Measurements from ENCODE around the gene LAMP1. TPM values are rescaled to one million over a fixed set of nuclear protein-coding genes. Genes with fewer than 3 reads are reported as not detected.

LAMP1 gene
- total and polyA plus RNA-seq, 2 experiments from 2014 or later: 34.5 to 107 TPM

DNA sequence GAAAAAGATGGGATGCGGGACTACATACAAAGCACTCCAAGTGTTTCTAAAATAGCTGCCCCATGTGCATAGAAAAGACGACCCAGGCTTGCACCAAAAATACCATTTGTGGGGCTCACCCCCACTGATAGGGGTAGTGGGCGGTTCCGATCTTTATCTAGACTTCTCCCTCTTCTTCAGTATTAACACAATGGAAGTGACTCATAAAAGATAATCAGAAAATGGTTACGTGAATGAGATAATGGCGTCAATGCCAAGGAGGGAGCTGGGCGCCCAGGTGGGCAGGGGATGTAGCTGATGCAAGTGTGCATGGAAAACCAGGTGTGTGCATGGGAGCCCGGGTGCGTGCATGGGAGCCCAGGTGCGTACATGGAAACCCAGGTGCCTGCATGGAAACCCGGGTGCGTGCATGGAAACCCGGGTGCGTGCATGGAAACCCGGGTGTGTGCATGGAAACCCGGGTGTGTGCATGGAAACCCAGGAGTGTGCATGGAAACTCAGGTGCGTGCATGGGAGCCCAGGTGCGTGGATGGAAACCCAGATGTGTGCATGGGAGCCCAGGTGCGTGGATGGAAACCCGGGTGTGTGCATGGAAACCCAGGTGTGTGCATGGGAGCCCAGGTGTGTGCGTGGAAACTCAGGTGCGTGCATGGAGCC, 32.7 kb downstream of the LAMP1 start:
- Histone ChIP-seq H3K36me3 (ENCODE audit: insufficient read depth) (no peaks in the 10 kb centered on the region), H3K4me3 (no peak overlapping the region), H3K9me2 (ENCODE audit: insufficient read depth) (no peaks in the 10 kb centered on the region), H3F3A (replicated peaks; ENCODE audit: low read depth) (peaks cover 8% of the 10 kb centered on the region; the same call in 1 of the 2 replicates), H3K27me3 (ENCODE audit: insufficient read depth) (no peaks in the 10 kb centered on the region), H3K79me2 (replicated peaks; ENCODE audit: insufficient read depth) (no peaks in the 10 kb centered on the region), H3K27ac (ENCODE audit: low read depth) (no peak overlapping the region), H3K4me2 (no peak overlapping the region), H2AFZ (no peak overlapping the region), H4K20me1 (replicated peaks; ENCODE audit: insufficient read depth) (no peaks in the 10 kb centered on the region; the same call in 1 of the 2 replicates), H3K4me1 (ENCODE audit: insufficient read depth) (no peaks in the 10 kb centered on the region)
- no peaks in the 10 kb centered on the region for H3K9me3 Mint-ChIP-seq
- no peak overlapping the region for H3K27ac Mint-ChIP-seq
- H3K4me1 Mint-ChIP-seq: peaks cover 6% of the 10 kb centered on the region
- ATAC-seq: no peak
- H3K4me3 Mint-ChIP-seq: no peak overlapping the region
- TF ChIP-seq NANOG (IDR thresholded peaks at IDR 0.05; ENCODE audit: borderline replicate concordance) (no peak), CREB1 (CRISPR knock-in tag; IDR thresholded peaks at IDR 0.05; ENCODE audit: low read depth) (no peak), EZH2 (IDR thresholded peaks at IDR 0.05; ENCODE audit: low read depth, unreplicated experiment) (no peak), EZH2phosphoT487 (IDR thresholded peaks at IDR 0.05; ENCODE audit: unreplicated experiment) (no peak), CTCF (conservative IDR thresholded peaks at IDR 0.05; ENCODE audit: low read depth in 2 of 2) (no peak), JUNB (IDR thresholded peaks at IDR 0.05; ENCODE audit: unreplicated experiment) (no peak), ZNF462 (CRISPR knock-in tag; IDR thresholded peaks at IDR 0.05) (no peak), ZNF331 (CRISPR knock-in tag; IDR thresholded peaks at IDR 0.05; ENCODE audit: low read depth) (no peak), ETS1 (IDR thresholded peaks at IDR 0.05) (no peak), POLR2AphosphoS5 (IDR thresholded peaks at IDR 0.05; ENCODE audit: low read depth) (no peak), STAT1 (IDR thresholded peaks at IDR 0.05; ENCODE audit: unreplicated experiment) (no peak), ZNF114 (CRISPR knock-in tag; IDR thresholded peaks at IDR 0.05) (no peak)
- TF ChIP-seq, protein P1, sequence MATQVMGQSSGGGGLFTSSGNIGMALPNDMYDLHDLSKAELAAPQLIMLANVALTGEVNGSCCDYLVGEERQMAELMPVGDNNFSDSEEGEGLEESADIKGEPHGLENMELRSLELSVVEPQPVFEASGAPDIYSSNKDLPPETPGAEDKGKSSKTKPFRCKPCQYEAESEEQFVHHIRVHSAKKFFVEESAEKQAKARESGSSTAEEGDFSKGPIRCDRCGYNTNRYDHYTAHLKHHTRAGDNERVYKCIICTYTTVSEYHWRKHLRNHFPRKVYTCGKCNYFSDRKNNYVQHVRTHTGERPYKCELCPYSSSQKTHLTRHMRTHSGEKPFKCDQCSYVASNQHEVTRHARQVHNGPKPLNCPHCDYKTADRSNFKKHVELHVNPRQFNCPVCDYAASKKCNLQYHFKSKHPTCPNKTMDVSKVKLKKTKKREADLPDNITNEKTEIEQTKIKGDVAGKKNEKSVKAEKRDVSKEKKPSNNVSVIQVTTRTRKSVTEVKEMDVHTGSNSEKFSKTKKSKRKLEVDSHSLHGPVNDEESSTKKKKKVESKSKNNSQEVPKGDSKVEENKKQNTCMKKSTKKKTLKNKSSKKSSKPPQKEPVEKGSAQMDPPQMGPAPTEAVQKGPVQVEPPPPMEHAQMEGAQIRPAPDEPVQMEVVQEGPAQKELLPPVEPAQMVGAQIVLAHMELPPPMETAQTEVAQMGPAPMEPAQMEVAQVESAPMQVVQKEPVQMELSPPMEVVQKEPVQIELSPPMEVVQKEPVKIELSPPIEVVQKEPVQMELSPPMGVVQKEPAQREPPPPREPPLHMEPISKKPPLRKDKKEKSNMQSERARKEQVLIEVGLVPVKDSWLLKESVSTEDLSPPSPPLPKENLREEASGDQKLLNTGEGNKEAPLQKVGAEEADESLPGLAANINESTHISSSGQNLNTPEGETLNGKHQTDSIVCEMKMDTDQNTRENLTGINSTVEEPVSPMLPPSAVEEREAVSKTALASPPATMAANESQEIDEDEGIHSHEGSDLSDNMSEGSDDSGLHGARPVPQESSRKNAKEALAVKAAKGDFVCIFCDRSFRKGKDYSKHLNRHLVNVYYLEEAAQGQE (IDR thresholded peaks at IDR 0.05; ENCODE audit: unreplicated experiment): no peak
- no peak for DNase-seq (ENCODE audit: low spot score)
- H3K27me3 Mint-ChIP-seq (ENCODE audit: insufficient read depth, low read depth, poor library complexity): peaks cover 15% of the 10 kb centered on the region
- H3K36me3 Mint-ChIP-seq (ENCODE audit: low read depth): peaks cover 23% of the 10 kb centered on the region

Data from GM23338 (cell line).